ENCODE results near the gene CRTAC1.

GRCh38 chr10:97948822-97949221, 81.6 kb downstream of the CRTAC1 start:
- TF ChIP-seq NRF1 (conservative IDR thresholded peaks at IDR 0.05 in 1 of 2, IDR thresholded peaks at IDR 0.05 in 1 of 2) (no peak), COPS2 (conservative IDR thresholded peaks at IDR 0.05) (no peak), CTCF (IDR thresholded peaks at IDR 0.05 in 2 of 3, conservative IDR thresholded peaks at IDR 0.05 in 1 of 3; ENCODE audit: insufficient read depth in 2 of 3, low read depth in 1 of 3, low read length in 3 of 3) (no peak), RBM25 (IDR thresholded peaks at IDR 0.05; ENCODE audit: low read depth, low read length, severe bottlenecking) (no peak)
